Measurements from ENCODE around the gene FHIT. TPM values are rescaled to one million over a fixed set of nuclear protein-coding genes. Genes with fewer than 3 reads are reported as not detected.

FHIT gene
- total RNA-seq, 4 donors from 2014 or later = 4.4 to 10.6 (median 8.4) TPM

DNA sequence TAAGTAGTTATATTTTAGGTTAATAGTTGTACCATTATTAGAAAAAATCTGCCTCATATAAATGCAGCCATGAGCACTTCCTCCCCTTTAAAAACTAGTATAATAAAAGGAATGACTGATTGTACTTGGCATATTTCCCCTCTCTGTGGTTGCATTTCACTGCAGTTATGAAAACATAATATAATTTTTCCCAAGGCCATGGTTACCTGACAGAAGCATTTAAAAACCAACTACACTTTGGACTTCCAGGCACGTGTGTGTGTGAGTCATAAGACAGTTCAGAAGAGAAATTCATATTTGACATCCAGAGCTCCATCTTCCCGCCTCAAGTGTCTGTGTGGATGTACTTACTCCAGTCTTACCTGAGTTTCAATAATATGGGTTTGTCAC lies 1373.2 kb downstream of the FHIT start:
- TF ChIP-seq CTCF (IDR thresholded peaks at IDR 0.05; ENCODE audit: low read depth) = no peak

GRCh38 chr3:59877263-59878037 lies 1373.8 kb downstream of the FHIT start:
- no peak for TF ChIP-seq CTCF (IDR thresholded peaks at IDR 0.05; ENCODE audit: low read depth)

GRCh38 chr3:59876533-59877062 lies 1374.7 kb downstream of the FHIT start:
- no peak for TF ChIP-seq CTCF (IDR thresholded peaks at IDR 0.05; ENCODE audit: low read depth)

GRCh38 chr3:59873576-59874230 lies 1377.5 kb downstream of the FHIT start:
- no peak for TF ChIP-seq CTCF (IDR thresholded peaks at IDR 0.05; ENCODE audit: low read depth)

DNA sequence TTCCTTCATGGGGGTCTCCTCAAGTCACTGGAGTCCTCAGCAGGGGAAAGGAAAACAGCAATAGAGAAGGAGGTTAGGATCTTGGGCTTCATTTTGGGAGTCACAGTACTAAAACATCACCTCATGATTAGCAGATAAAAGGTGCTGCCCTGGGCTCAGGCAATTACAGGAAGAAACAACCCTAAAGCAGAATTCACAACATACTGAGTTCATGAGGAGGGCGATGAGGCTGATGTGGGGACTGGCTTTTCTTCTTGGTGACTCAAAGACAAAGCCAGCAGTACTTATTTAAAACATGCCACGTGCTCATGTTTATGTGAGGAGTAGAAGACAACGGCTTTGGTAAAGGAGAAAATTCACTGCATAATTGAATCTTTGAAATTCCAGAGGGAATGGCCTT lies 1379.1 kb downstream of the FHIT start:
- TF ChIP-seq CTCF (IDR thresholded peaks at IDR 0.05; ENCODE audit: low read depth) = no peak

- TF ChIP-seq CTCF (IDR thresholded peaks at IDR 0.05; ENCODE audit: low read depth) = no peak
Measured at GRCh38 chr3:59867185-59868002, 1383.9 kb downstream of the FHIT start.

DNA sequence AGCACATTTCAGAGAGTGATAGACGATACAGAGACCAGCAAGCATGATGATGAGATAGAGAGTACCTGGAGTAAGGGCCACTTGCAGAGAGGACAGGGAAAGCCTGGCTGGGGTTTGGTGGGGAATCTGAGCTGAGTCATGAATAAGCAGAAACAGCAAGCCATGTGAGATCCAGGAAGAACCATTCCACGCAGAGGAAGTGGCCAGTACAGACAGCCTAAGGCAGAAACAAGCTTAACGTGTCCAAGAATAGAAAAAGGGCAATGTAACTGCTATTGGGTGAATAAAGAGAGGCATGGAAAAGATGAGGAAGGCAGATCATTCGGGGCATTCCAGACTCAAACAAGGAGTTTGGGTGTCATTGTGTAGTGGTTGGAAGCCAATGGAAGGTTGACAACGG lies 1385.2 kb downstream of the FHIT start:
- TF ChIP-seq CTCF (IDR thresholded peaks at IDR 0.05; ENCODE audit: low read depth) = no peak

Data from subcutaneous adipose tissue (tissue), 4 donors.